HepG2 (cell line): Measurements from ENCODE around the gene A1CF.

Experiments used
- CEBPZ ChIP-seq: IDR thresholded peaks from 2 replicates; pipeline ENCODE4 v1.6.1; 2012; ENCODE audit warnings: low read length, improper control_type of control experiment
- CTCF ChIP-seq: sonication (generic); formaldehyde crosslinking; IDR thresholded peaks from 2 replicates; pipeline ENCODE4 v1.5.0; 2020; ENCODE audit warnings: mild to moderate bottlenecking, missing genetic modification reagents, moderate library complexity
- NR2C2 ChIP-seq: sonication (generic); formaldehyde crosslinking; IDR thresholded peaks from 2 replicates; pipeline ENCODE4 v1.4.0; 2020; ENCODE audit warnings: missing genetic modification reagents, mild to moderate bottlenecking, moderate library complexity, borderline replicate concordance
- PTBP1 ChIP-seq: fragments of 200-400 bp; formaldehyde crosslinking; IDR thresholded peaks from 2 replicates; pipeline ENCODE4 v1.6.1; 2018; ENCODE audit warnings: low read length, low read depth; ENCODE audit not compliant: poor library complexity, severe bottlenecking
- ZNF263 ChIP-seq: sonication (generic); formaldehyde crosslinking; IDR thresholded peaks from 2 replicates; pipeline ENCODE4 v1.4.0; 2020; ENCODE audit warnings: missing genetic modification reagents

GRCh38 chr10:50853557-50853956 lies 31.9 kb downstream of the A1CF start:
- TF ChIP-seq CEBPZ (no peak), ZNF263 (no peak), PTBP1 (no peak), NR2C2 (CRISPR knock-in tag) (no peak), CTCF (no peak)
